Neural progenitor cell (in vitro differentiated cells): ENCODE results near the gene NFKB1. TPM values are rescaled to one million over a fixed set of nuclear protein-coding genes. Genes with fewer than 3 reads are reported as not detected.
A peak's percentile ranks its signal among the peaks of the same experiment; 100 is the strongest.

Experiments
- DNase-seq: peaks from one replicate; pipeline ENCODE4 v3.0.0-alpha.2; 2016; ENCODE audit warnings: low spot score
- H2AFZ ChIP-seq: fragments of 200-600 bp; sonication (generic); replicated peaks from 2 replicates; pipeline ENCODE4 v1.6.1; 2016; ENCODE audit warnings: antibody characterized with exemption
- H3F3A ChIP-seq: fragments of 200-600 bp; sonication (generic); 2 replicates; pipeline ENCODE4 v1.6.1; 2016; ENCODE audit warnings: antibody characterized with exemption, low read depth
- H3K27ac ChIP-seq: fragments of 200-600 bp; sonication (generic); 2 replicates; pipeline ENCODE4 v1.5.1; 2016; ENCODE audit warnings: mild to moderate bottlenecking
- H3K27me3 ChIP-seq: fragments of 200-600 bp; sonication (generic); 2 replicates; pipeline ENCODE4 v1.6.1; 2016; ENCODE audit warnings: mild to moderate bottlenecking, moderate library complexity
- H3K36me3 ChIP-seq: fragments of 200-600 bp; sonication (generic); 2 replicates; pipeline ENCODE4 v1.5.1; 2016
- H3K4me1 ChIP-seq: fragments of 200-600 bp; sonication (generic); 2 replicates; pipeline ENCODE4 v1.6.1; 2016; ENCODE audit warnings: mixed run types
- H3K4me2 ChIP-seq: fragments of 200-600 bp; sonication (generic); 2 replicates; pipeline ENCODE4 v1.6.1; 2016
- H3K4me3 ChIP-seq: fragments of 200-600 bp; sonication (generic); 2 replicates; pipeline ENCODE4 v1.5.1; 2016
- H3K79me2 ChIP-seq: fragments of 200-600 bp; sonication (generic); 2 replicates; pipeline ENCODE4 v1.6.1; 2016; ENCODE audit warnings: low read depth
- H3K9ac ChIP-seq: fragments of 200-600 bp; sonication (generic); 2 replicates; pipeline ENCODE4 v1.6.1; 2016
- H3K9me3 ChIP-seq: fragments of 200-600 bp; sonication (generic); 2 replicates; pipeline ENCODE4 v1.5.1; 2016; ENCODE audit warnings: low read depth
- H4K20me1 ChIP-seq: fragments of 200-600 bp; sonication (generic); 2 replicates; pipeline ENCODE4 v1.6.1; 2016; ENCODE audit warnings: low read depth
- H3K27ac Mint-ChIP-seq: 3 replicates; pipeline ENCODE4 v1.8.0; 2021; ENCODE audit warnings: mixed read lengths
- H3K27me3 Mint-ChIP-seq: 2 replicates; pipeline ENCODE4 v1.8.0; 2022; ENCODE audit warnings: low read depth, mild to moderate bottlenecking, inconsistent platforms, moderate library complexity, mixed read lengths; ENCODE audit not compliant: insufficient read depth
- H3K36me3 Mint-ChIP-seq: 3 replicates; pipeline ENCODE4 v1.8.0; 2021; ENCODE audit warnings: mixed read lengths
- H3K4me1 Mint-ChIP-seq: 3 replicates; pipeline ENCODE4 v1.8.0; 2021; ENCODE audit warnings: mixed read lengths
- H3K4me3 Mint-ChIP-seq: 3 replicates; pipeline ENCODE4 v1.8.0; 2021; ENCODE audit warnings: mild to moderate bottlenecking, moderate library complexity, mixed read lengths
- H3K9me3 Mint-ChIP-seq: 3 replicates; pipeline ENCODE4 v1.8.0; 2020; ENCODE audit warnings: mixed read lengths
- CTCF ChIP-seq: fragments of 200-600 bp; sonication (generic); IDR thresholded peaks from 2 replicates; pipeline ENCODE4 v1.5.1; 2017; ENCODE audit warnings: antibody characterized with exemption, mild to moderate bottlenecking
- EZH2 ChIP-seq: fragments of 200-600 bp; sonication (generic); IDR thresholded peaks from 2 replicates; pipeline ENCODE4 v1.6.1; 2017; ENCODE audit warnings: antibody characterized with exemption, mild to moderate bottlenecking, moderate library complexity
- EZH2phosphoT487 ChIP-seq: fragments of 200-600 bp; sonication (generic); IDR thresholded peaks from 2 replicates; pipeline ENCODE4 v1.6.1; 2017; ENCODE audit warnings: antibody characterized with exemption
- total RNA-seq: library from RNA; depleted of rRNA; stranded (reverse); fragments of >200 nt; gene quantifications from 2 replicates; pipeline ENCODE4 v1.2.3, GENCODE V29; 2015; ENCODE audit warnings: low replicate concordance

The NFKB1 gene
- total RNA-seq, 1 donor from 2014 or later, result 14.1 TPM

DNA sequence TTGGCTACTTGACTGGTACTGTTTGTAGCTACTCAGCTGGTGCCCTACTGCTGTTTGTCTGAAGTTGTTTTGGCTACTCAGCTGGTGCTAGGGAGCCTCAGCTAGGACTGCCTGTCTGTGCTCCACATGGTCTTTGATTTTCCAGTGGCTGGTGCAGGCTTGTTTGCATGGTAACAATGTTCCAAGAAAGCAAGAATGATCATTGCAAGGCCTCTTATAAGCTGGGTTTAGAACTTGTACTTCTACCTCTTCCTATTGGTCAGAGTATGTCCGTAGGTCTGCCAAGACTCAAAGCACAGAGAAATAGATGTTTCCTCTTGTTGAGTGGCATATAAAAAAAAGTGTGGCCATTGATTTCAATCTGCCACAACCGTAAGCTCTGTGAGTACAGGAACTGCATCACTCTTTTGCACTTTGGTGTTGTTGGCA lies 17.6 kb downstream of the NFKB1 start:
- Histone ChIP-seq H3K4me2 (peak overlapping the region; percentile 35), H2AFZ (no peak overlapping the region), H3K79me2 (no peaks in the 10 kb centered on the region), H3K4me1 (peaks cover 3% of the 10 kb centered on the region), H3K9ac (no peak overlapping the region), H3K4me3 (no peak overlapping the region), H3K9me3 (peaks cover 3% of the 10 kb centered on the region), H3K27ac (no peak overlapping the region), H3F3A (no peaks in the 10 kb centered on the region), H3K36me3 (no peaks in the 10 kb centered on the region), H3K27me3 (no peaks in the 10 kb centered on the region), H4K20me1 (no peaks in the 10 kb centered on the region)
- TF ChIP-seq EZH2, result no peak
- TF ChIP-seq EZH2phosphoT487, result no peak
- TF ChIP-seq CTCF, result no peak
- Mint-ChIP-seq H3K27me3 (no peaks in the 10 kb centered on the region), H3K9me3 (peaks cover 20% of the 10 kb centered on the region), H3K4me1 (peaks cover 9% of the 10 kb centered on the region), H3K36me3 (peaks cover 9% of the 10 kb centered on the region), H3K27ac (no peak overlapping the region), H3K4me3 (no peak overlapping the region)
- peak; percentile 21 for DNase-seq

GRCh38 chr4:102519925-102520324 lies 18.8 kb downstream of the NFKB1 start:
- no peak for DNase-seq

DNA sequence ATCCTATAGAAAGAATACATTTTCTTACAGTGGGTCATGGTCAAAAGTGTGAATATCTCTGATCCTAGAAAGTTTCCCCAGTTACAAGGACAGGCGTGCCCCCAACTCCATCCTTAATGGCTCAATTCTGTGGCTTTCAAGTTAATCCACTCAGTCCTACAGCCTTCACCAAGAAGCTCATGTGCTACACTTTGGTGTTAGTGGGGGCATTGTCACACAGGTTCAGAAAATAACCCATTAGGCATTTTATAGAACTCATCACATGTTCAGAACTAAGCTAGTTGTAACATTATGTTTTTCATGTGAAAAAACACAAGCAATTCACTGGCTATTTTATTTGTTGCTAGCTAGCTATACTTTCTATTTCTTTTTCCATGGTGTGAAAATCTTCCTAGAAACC lies 20.4 kb downstream of the NFKB1 start:
- peaks cover 9% of the 10 kb centered on the region for H3K4me1 Mint-ChIP-seq
- no peaks in the 10 kb centered on the region for H3K79me2 ChIP-seq
- no peak overlapping the region for H3K9ac ChIP-seq
- no peak overlapping the region for H3K4me3 Mint-ChIP-seq
- H3K27me3 Mint-ChIP-seq, result no peaks in the 10 kb centered on the region
- TF ChIP-seq EZH2 (no peak), EZH2phosphoT487 (no peak), CTCF (no peak)
- H3K9me3 ChIP-seq, result no peaks in the 10 kb centered on the region
- no peaks in the 10 kb centered on the region for H4K20me1 ChIP-seq
- H3K4me2 ChIP-seq, result no peak overlapping the region
- H3K27me3 ChIP-seq, result no peaks in the 10 kb centered on the region
- H3K27ac Mint-ChIP-seq, result no peak overlapping the region
- no peak overlapping the region for H3K4me3 ChIP-seq
- H3F3A ChIP-seq, result no peaks in the 10 kb centered on the region
- DNase-seq, result no peak
- peaks cover 3% of the 10 kb centered on the region for H3K4me1 ChIP-seq
- peaks cover under 1% of the 10 kb centered on the region for H3K36me3 Mint-ChIP-seq
- peaks cover 4% of the 10 kb centered on the region for H3K9me3 Mint-ChIP-seq
- H2AFZ ChIP-seq, result no peak overlapping the region
- H3K27ac ChIP-seq, result no peak overlapping the region
- H3K36me3 ChIP-seq, result no peaks in the 10 kb centered on the region

More at GRCh38 chr4:102519925-102520324, 18.8 kb downstream of the NFKB1 start:
- Mint-ChIP-seq H3K4me1 (peaks cover 9% of the 10 kb centered on the region), H3K36me3 (peaks cover 4% of the 10 kb centered on the region), H3K4me3 (no peak overlapping the region), H3K9me3 (peaks cover 14% of the 10 kb centered on the region), H3K27me3 (no peaks in the 10 kb centered on the region), H3K27ac (no peak overlapping the region)
- no peaks in the 10 kb centered on the region for H4K20me1 ChIP-seq
- H3K9me3 ChIP-seq, result peaks cover 3% of the 10 kb centered on the region
- H3K36me3 ChIP-seq, result no peaks in the 10 kb centered on the region
- H3K27me3 ChIP-seq, result no peaks in the 10 kb centered on the region
- no peak overlapping the region for H2AFZ ChIP-seq
- H3K9ac ChIP-seq, result no peak overlapping the region
- no peak overlapping the region for H3K4me3 ChIP-seq
- peaks cover 3% of the 10 kb centered on the region for H3K4me1 ChIP-seq
- no peak overlapping the region for H3K27ac ChIP-seq
- H3K79me2 ChIP-seq, result no peaks in the 10 kb centered on the region
- H3F3A ChIP-seq, result no peaks in the 10 kb centered on the region
- TF ChIP-seq CTCF (no peak), EZH2 (no peak), EZH2phosphoT487 (no peak)
- no peak overlapping the region for H3K4me2 ChIP-seq
